ENCODE measurements around the gene CCDC182.

DNA sequence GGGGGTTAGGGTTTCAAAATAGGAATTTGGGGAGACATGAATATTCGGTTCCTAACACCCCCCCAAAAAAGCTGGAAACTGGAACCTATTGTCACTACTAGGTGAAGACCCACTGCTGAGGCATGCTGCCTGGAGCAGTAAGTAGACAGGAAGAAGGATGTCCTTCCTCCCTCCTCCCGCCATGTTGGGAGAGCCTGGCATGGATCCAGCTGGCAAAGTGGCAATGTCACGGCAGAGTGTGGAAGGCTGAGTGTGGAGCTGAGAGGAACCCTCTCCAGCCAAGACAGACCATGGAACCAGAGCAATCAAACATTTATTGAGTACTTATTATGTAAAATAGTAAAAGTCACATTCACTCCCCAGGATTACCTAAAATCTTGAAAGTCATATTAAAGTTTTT lies 49.0 kb downstream of the CCDC182 start:
- TF ChIP-seq, protein P1, sequence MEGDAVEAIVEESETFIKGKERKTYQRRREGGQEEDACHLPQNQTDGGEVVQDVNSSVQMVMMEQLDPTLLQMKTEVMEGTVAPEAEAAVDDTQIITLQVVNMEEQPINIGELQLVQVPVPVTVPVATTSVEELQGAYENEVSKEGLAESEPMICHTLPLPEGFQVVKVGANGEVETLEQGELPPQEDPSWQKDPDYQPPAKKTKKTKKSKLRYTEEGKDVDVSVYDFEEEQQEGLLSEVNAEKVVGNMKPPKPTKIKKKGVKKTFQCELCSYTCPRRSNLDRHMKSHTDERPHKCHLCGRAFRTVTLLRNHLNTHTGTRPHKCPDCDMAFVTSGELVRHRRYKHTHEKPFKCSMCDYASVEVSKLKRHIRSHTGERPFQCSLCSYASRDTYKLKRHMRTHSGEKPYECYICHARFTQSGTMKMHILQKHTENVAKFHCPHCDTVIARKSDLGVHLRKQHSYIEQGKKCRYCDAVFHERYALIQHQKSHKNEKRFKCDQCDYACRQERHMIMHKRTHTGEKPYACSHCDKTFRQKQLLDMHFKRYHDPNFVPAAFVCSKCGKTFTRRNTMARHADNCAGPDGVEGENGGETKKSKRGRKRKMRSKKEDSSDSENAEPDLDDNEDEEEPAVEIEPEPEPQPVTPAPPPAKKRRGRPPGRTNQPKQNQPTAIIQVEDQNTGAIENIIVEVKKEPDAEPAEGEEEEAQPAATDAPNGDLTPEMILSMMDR (conservative IDR thresholded peaks at IDR 0.05; ENCODE audit: low read depth, low read length), result no peak
- TF ChIP-seq EZH2 (IDR thresholded peaks at IDR 0.05; ENCODE audit: borderline replicate concordance, low read depth, low read length, poor library complexity, severe bottlenecking), result no peak

Data from A673 (cell line).